Erythroblast (primary cell): ENCODE results near the gene SLFN5.

ENCODE experiments used
- GATA1 ChIP-seq: IDR thresholded peaks from 2 replicates; pipeline ENCODE4 v1.6.1; 2011; ENCODE audit warnings: low read depth, mild to moderate bottlenecking, control low read depth, low read length, moderate library complexity
- POLR2A ChIP-seq: IDR thresholded peaks from 2 replicates; pipeline ENCODE4 v1.6.1; 2011; ENCODE audit warnings: mild to moderate bottlenecking, low read length

- no peak for TF ChIP-seq POLR2A
- TF ChIP-seq GATA1 = no peak
Measured at GRCh38 chr17:35235289-35235688, 7.6 kb upstream of the SLFN5 start.
